Left kidney (tissue), 1 donor: ENCODE measurements around the gene NANOG. TPM values are rescaled to one million over a fixed set of nuclear protein-coding genes. Genes with fewer than 3 reads are reported as not detected.

Experiments
- polyA plus RNA-seq: library from polyadenylated mRNA; unstranded; fragments of 120-200 nt; gene quantifications from one replicate; pipeline ENCODE4 v1.2.1, GENCODE V29; 2013; ENCODE audit not compliant: insufficient read length

NANOG gene
- polyA plus RNA-seq, 1 donor, result 0.35 TPM

Other genes with a start within 250 kb of the NANOG start
- gene APOBEC1, start 123.5 kb upstream of the NANOG start, polyA plus RNA-seq, result not detected
- 0.48 TPM for gene GDF3, start 93.6 kb upstream of the NANOG start, polyA plus RNA-seq
- 0.17 TPM for gene DPPA3, start 78.0 kb upstream of the NANOG start, polyA plus RNA-seq
- 0.23 TPM for gene CLEC4C, start 42.0 kb upstream of the NANOG start, polyA plus RNA-seq
- gene NANOGNB, start 24.2 kb upstream of the NANOG start, polyA plus RNA-seq, result not detected
- gene SLC2A14, start 83.5 kb downstream of the NANOG start, polyA plus RNA-seq, result 0.67 TPM
- 21.1 TPM for gene SLC2A3, start 146.8 kb downstream of the NANOG start, polyA plus RNA-seq
- gene FOXJ2, start 243.3 kb downstream of the NANOG start, polyA plus RNA-seq, result 25.9 TPM